AG09309 (cell line): ENCODE measurements around the gene CACNG8.

Experiments
- DNase-seq: peaks from one replicate; pipeline ENCODE4 v3.0.0-alpha.2; 2010; ENCODE audit warnings: low read depth
- H3K4me3 ChIP-seq: 2 replicates; pipeline ENCODE4 v1.5.1; 2011; ENCODE audit warnings: mild to moderate bottlenecking, low read depth, low read length, moderate library complexity; ENCODE audit not compliant: control insufficient read depth
- TF ChIP-seq, protein P1 (sequence below): IDR thresholded peaks from 2 replicates; pipeline ENCODE4 v1.5.1; 2011; ENCODE audit warnings: mild to moderate bottlenecking, low read depth, low read length, inconsistent platforms; ENCODE audit not compliant: insufficient read depth, control insufficient read depth; ENCODE audit errors: missing control alignments

Gene CACNG8

DNA sequence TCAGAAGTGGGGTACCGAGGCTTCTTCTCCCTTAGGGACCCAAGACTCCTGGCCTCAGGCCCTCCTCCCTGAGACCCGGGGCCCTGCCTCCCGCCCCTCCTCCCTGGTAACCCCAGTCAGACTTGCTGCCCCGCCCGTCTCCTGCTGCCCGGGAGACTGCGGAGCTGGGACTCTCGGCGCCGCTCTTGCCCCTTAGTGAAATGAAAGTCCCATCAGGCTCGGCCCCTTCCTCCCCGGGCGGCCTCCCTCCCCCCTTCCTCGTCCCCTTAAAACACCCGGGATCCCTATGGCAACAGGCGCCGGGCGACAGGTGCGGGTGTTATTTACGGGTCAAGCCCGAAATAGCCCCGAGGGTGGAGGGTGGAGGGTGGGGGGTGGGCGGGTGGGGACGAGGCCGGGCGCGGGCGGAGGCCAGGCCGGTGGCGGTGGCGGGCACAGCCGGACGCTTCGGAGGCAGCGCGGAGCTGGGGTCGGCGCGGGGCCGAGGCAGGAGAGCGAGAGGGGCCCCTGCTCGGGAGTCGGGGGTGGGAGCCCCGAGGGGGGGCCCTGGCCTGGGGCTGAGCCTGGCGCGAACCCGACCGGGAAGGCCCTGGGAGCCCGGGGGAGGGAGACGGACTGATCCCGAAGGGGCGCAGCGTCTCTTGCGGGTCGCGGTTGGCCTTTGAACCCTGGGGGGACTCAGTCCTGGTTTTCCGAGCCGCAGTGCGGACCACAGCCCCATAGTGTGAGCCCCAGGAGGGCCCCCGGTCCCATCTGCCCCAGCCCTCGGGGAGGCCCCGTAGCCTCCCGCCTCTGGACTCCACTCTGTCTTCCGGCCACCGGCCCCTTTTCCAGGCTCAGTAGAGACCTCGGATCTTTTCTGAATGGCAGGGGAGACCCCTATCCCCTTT lies 28.7 kb downstream of the CACNG8 start, which contains the start of gene CACNG6:
TSS of gene CACNG6 (plus strand) at position 414 of the 890 bp plus-strand sequence. CDS start 1,241 bp downstream, outside the sequence.
- TF ChIP-seq, protein P1, sequence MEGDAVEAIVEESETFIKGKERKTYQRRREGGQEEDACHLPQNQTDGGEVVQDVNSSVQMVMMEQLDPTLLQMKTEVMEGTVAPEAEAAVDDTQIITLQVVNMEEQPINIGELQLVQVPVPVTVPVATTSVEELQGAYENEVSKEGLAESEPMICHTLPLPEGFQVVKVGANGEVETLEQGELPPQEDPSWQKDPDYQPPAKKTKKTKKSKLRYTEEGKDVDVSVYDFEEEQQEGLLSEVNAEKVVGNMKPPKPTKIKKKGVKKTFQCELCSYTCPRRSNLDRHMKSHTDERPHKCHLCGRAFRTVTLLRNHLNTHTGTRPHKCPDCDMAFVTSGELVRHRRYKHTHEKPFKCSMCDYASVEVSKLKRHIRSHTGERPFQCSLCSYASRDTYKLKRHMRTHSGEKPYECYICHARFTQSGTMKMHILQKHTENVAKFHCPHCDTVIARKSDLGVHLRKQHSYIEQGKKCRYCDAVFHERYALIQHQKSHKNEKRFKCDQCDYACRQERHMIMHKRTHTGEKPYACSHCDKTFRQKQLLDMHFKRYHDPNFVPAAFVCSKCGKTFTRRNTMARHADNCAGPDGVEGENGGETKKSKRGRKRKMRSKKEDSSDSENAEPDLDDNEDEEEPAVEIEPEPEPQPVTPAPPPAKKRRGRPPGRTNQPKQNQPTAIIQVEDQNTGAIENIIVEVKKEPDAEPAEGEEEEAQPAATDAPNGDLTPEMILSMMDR, result no peak
- peak within 1 kb of the TSS; percentile 35 for H3K4me3 ChIP-seq
- no peak for DNase-seq

DNA sequence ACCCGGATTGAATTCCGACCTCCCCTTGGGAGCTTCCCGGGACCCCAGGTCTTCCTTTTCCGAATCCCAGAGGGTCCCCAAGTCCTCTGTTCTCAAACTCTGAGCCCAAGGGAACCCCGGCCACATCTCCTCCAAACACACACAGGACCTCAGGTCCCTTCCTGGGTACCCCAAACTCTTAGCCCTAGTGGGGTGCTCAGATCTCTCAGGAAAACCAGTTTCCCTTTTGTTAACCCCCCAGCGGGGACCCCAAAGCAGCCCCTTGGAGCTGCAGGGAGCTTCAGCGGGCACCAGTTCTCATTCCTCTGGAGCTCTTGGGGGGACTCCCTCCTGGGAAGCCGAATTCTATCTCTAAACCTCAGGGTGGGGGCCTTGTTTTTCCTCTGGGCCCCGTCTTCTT lies 29.5 kb downstream of the CACNG8 start:
- TF ChIP-seq, protein P1, result no peak
- no peak overlapping the region for H3K4me3 ChIP-seq
- no peak for DNase-seq

DNA sequence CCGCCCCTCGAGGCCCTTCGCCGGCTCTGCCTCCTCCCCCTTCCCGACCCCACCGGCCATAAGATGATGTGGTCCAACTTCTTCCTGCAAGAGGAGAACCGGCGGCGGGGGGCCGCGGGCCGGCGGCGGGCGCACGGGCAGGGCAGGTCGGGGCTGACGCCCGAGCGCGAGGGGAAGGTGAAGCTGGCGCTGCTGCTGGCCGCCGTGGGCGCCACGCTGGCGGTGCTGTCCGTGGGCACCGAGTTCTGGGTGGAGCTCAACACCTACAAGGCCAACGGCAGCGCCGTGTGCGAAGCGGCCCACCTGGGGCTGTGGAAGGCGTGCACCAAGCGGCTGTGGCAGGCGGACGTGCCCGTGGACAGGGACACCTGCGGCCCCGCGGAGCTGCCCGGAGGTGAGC lies 30.1 kb downstream of the CACNG8 start:
- TF ChIP-seq, protein P1, result no peak
- no peak for DNase-seq
- no peak overlapping the region for H3K4me3 ChIP-seq

DNA sequence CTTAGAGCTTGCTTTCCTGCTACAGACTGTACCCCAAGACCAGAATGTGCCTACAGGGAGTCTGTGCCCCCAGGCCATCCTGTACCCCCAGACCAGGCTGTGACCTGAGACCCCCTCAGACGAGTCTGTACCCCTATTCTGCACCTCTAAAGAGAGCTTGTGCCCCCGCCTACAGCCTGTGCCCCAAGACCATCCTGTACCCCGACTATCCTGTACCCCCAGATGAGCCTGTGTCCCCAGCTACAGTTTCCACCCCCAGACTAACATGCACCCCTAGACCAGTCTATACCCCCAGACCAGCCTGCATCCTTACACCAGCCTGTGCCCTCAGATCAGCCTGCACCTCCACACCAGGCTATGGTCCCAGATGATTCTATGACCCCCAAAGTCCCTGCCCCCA lies 30.7 kb downstream of the CACNG8 start:
- H3K4me3 ChIP-seq, result no peak overlapping the region
- TF ChIP-seq, protein P1, result no peak
- DNase-seq, result no peak

DNA sequence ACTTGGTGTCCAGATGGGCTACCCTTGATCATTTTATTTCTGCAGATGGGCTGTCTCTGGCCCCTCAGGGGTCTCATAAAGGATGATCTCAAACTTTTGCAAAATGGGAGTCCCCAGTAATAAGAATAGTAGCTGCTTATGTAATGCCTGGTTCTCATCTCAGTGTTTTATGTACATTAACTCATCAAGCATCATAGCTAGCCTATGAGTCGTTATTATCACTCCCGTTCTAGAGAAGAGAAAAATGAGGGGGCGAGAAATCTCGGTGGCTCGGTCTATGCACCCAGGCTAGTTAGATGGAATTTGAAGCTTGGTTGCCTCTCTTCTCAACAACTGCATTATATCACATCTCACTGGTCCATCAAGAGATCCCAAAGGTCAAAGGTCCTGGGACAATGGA lies 32.1 kb downstream of the CACNG8 start:
- TF ChIP-seq, protein P1, result no peak
- no peak for DNase-seq
- H3K4me3 ChIP-seq, result no peak overlapping the region

DNA sequence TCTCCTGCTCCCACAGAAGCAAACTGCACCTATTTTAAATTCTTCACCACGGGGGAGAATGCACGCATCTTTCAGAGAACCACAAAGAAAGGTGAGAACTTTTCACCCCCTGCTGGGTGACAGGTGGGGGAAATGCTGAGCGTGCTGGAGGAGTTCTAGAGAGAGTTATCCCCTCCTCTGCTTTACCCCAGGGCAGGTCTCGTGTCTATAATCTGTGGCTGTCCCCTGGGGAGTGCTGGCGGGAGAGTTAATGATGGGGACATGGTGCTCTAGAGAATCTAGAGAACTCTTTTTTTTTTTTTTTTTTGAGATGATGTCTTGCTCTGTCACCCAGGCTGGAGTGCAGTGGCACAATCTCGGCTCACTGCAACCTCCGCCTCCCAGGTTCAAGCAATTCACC lies 35.5 kb downstream of the CACNG8 start:
- no peak for DNase-seq
- no peak overlapping the region for H3K4me3 ChIP-seq
- TF ChIP-seq, protein P1, result no peak
